HPDE6-E6E7 (cell line): ENCODE results near the gene SST.

Source experiments
- DNase-seq: peaks from one replicate; pipeline ENCODE4 v3.0.0; 2011; ENCODE audit warnings: missing footprints; ENCODE audit errors: extremely low spot score

Gene SST

GRCh38 chr3:187629711-187630110, 40.5 kb downstream of the SST start:
- no peak for DNase-seq

GRCh38 chr3:187628169-187628568, 42.0 kb downstream of the SST start:
- no peak for DNase-seq

- DNase-seq: no peak
These were observed 43.6 kb downstream of the SST start for GRCh38 chr3:187626581-187626980.

GRCh38 chr3:187624588-187624987, 45.6 kb downstream of the SST start:
- no peak for DNase-seq

- no peak for DNase-seq
These were observed 46.8 kb downstream of the SST start for GRCh38 chr3:187623285-187623814.

GRCh38 chr3:187621881-187622280, 48.3 kb downstream of the SST start:
- DNase-seq: no peak

- no peak for DNase-seq
These were observed 50.7 kb downstream of the SST start for GRCh38 chr3:187619461-187619860.
